Measurements from ENCODE around the gene HMGCS2.
"Not testable (repeated sequence)": the region's sequence is repeated elsewhere in the genome, so short reads cannot be mapped to it uniquely, and the experiment has no call there.

HMGCS2 gene

GRCh38 chr1:119790451-119791198 is 21.9 kb upstream of the HMGCS2 start:
- DNase-seq (ENCODE audit: low read depth in 2 of 2), result no peak

- no peak for DNase-seq (ENCODE audit: low read depth in 2 of 2)
Measured at GRCh38 chr1:119787776-119788175, 19.1 kb upstream of the HMGCS2 start.

GRCh38 chr1:119786473-119787050 is 17.9 kb upstream of the HMGCS2 start:
- DNase-seq (ENCODE audit: low read depth in 2 of 2), result not testable (repeated sequence)

- not testable (repeated sequence) for DNase-seq (ENCODE audit: low read depth in 2 of 2)
Measured at GRCh38 chr1:119786046-119786445, 17.3 kb upstream of the HMGCS2 start.

GRCh38 chr1:119784191-119784781 is 15.6 kb upstream of the HMGCS2 start:
- no peak for DNase-seq (ENCODE audit: low read depth in 2 of 2)

GRCh38 chr1:119783354-119784185 is 14.9 kb upstream of the HMGCS2 start:
- no peak for DNase-seq (ENCODE audit: low read depth in 2 of 2)

GRCh38 chr1:119782631-119783325 is 14.1 kb upstream of the HMGCS2 start:
- DNase-seq (ENCODE audit: low read depth in 2 of 2), result no peak

GRCh38 chr1:119781434-119782210 is 12.9 kb upstream of the HMGCS2 start:
- no peak for DNase-seq (ENCODE audit: low read depth in 2 of 2)

- no peak for DNase-seq (ENCODE audit: low read depth in 2 of 2)
Measured at GRCh38 chr1:119779869-119780356, 11.2 kb upstream of the HMGCS2 start.

- no peak for DNase-seq (ENCODE audit: low read depth in 2 of 2)
Measured at GRCh38 chr1:119778886-119779560, 10.3 kb upstream of the HMGCS2 start.

- no peak for DNase-seq (ENCODE audit: low read depth in 2 of 2)
Measured at GRCh38 chr1:119778359-119778758, 9.7 kb upstream of the HMGCS2 start.

GRCh38 chr1:119774746-119775490 is 6.2 kb upstream of the HMGCS2 start:
- DNase-seq (ENCODE audit: low read depth in 2 of 2), result no peak

- no peak for DNase-seq (ENCODE audit: low read depth in 2 of 2)
Measured at GRCh38 chr1:119773711-119774241, 5.1 kb upstream of the HMGCS2 start.

- no peak for DNase-seq (ENCODE audit: low read depth in 2 of 2)
Measured at GRCh38 chr1:119772298-119772697, 3.6 kb upstream of the HMGCS2 start.

GRCh38 chr1:119771770-119772169 is 3.1 kb upstream of the HMGCS2 start:
- DNase-seq (ENCODE audit: low read depth in 2 of 2), result no peak

GRCh38 chr1:119771016-119771415 is 2.3 kb upstream of the HMGCS2 start:
- DNase-seq (ENCODE audit: low read depth in 2 of 2), result no peak

- DNase-seq (ENCODE audit: low read depth in 2 of 2), result no peak
Measured at GRCh38 chr1:119767486-119767885, 1.2 kb downstream of the HMGCS2 start.

- no peak for DNase-seq (ENCODE audit: low read depth in 2 of 2)
Measured at GRCh38 chr1:119766374-119766794, 2.3 kb downstream of the HMGCS2 start.

- DNase-seq (ENCODE audit: low read depth in 2 of 2), result no peak
Measured at GRCh38 chr1:119764220-119764619, 4.5 kb downstream of the HMGCS2 start.
